GM18526 (cell line): Measurements from ENCODE around the gene TEX261.

Source experiments
- POLR2A ChIP-seq: IDR thresholded peaks from 3 replicates; pipeline ENCODE4 v1.6.1; 2011; ENCODE audit not compliant: insufficient read length; ENCODE audit errors: extremely low read depth

The TEX261 gene

DNA sequence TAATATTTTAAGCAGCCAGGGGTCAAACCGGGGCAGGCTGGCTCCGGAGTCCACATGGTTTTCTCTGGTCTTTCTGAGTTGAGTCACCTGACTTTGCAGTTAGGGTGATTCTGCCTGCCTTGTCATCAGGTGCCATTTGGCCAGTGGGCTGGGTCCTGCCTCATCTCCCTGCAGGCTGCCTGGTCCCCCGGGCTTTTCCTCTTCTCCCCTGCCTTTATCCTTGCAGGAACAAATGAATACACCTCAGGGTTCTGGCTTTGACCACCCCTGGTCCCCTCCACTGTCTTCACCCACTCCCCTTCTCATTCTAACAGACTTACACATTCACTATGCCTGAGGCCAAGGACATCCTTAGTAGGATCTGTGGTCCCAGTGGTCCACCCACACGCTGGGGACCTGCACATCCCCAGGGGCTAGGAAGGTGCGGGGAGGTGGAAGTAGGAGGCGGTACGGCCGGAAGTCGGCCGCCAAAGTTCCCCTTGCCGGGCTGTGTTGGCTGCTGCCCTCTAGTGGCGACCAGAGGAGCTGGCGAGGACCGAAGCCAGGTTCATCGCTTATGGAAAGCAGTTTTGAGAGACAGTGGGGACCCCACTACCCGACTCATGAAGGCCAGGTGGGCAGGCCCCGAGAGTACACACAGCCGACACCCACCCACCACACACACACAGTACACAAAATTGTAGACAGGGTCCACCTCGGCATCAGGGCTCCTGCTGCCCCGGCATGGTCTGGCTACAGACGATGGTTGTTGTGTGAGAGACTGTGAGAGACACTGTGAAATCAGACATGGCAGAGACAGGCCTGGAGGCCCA is 6.3 kb upstream of the TEX261 start:
- TF ChIP-seq POLR2A = peak; percentile 48

DNA sequence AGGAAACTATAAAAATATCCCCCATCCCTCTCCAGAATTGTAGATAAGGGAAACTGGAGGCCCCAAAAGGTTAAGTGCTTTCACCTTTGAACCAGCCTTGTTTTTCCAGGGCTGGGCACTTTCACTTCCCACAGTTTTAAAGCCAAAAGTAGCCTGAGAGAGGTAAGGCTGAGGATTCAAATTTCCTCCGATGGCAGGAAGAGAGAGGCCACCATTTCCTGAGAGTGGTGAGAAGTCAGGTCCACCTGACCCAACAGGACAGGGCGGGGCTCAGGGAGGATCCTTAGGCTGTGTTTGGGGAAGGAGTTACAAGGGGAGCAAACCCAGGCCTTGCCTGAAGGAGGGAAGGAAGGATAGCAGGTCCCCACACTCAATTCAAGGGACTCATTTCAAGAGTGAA is 4.7 kb upstream of the TEX261 start:
- TF ChIP-seq POLR2A = no peak

DNA sequence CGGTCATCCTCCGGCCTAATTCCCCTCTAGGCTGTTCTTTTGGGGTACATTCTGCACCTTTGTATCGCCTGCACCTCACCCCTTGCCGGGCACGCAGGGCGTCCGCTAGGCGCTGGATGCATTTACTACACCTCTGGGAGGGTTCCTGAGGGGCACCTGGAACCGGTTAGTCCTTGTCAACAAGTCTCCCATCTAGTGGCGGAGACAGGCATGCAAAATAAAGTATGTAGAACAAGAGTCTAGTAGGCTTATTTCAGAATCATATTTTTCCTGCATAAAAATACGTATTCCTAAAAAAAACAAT is 705 bp upstream of the TEX261 start:
- TF ChIP-seq POLR2A = no peak

DNA sequence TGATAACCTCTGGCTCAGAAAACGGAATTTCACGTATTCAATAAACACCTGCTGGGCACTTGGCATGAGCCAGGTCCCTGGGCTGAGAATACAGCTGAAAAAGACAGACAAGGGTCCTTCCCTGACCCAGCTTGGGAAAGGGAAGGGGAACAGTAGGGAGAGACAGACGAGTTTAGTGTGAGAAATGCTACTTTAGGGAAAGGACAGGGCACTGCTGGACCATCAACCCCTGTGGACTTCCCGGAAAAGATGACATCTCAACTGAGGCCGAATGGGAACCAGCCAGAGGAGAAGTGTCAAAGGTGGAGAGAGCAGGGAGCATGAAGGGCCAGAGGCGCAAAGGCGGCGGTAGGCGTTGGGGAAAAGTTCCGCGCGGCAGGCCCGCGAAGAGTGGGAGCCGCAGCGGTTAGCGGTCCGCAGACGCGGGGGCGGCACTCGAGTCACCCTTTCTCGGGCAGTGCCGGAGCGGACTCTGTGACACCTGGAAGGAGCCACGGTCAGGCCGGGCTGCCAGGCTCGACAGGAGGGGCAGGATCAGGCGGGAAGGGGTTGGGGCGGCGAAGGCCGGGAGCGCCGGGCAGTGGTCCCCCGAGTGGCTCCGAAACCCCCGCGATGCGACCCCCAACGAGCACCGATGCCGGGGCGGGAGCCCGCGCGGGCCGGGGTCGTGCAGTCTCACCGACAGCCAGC is 519 bp downstream of the TEX261 start:
- TF ChIP-seq POLR2A = no peak

DNA sequence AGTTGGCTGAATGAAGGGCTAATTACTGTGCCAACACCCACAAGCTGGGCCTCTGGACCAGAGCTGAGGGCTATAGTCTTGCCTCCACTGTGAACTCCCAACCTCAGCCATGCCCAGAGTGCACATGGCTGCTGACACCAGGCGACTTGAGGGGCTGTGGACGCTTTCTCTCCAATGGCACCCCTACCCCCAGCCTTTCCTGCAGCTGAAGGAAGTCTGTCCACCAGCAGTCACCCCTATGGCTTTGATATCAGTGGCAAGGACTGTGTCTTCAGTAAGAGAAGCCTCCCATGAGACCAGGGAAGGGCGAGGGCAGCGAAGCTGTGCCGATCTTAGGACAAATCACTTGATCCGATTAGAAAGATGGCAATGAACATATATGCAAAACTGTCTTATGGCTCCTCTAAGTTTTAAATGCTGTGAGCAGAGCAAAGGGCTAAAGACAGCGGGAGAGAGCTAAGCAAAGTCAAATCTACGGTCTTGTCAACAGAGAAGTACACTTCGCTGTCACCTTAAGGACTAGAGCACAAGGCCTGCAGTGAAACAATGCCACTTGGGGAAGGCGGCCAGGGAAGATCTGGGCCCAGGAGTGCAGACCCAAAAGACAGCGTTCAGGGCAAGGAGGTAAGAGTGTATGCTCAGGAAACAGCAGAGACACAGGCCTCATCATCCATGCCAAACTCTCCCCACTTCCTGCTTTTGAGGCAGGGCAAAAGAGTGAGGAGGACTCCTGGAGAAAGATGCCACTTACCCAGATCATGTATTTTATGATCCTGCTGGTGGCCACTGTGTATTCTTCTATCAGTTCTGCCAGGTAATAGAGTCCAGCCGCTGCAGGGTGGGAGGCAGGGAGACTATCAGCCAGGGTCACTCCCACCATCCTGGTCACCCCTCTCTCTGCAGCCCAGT is 1.5 kb downstream of the TEX261 start:
- no peak for TF ChIP-seq POLR2A

DNA sequence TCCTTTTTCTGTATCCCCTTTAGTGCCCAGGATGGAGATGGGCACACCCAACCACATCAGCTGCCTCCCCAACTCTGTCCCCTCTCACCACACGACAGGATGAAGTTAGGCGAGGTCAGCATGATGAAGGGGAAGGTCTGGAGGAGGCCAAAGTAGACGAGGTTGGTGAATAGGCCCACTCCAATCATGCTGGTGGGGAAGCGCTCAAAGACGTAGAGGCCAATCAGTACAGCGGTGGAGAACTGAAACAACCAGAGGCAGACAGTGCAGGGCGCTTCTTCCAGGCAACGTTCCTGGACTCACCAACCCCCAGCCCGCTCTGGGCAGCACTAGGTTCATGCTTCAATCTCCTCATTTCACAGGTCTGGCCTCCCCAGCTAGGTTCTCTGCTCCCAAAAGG is 2.9 kb downstream of the TEX261 start:
- no peak for TF ChIP-seq POLR2A

DNA sequence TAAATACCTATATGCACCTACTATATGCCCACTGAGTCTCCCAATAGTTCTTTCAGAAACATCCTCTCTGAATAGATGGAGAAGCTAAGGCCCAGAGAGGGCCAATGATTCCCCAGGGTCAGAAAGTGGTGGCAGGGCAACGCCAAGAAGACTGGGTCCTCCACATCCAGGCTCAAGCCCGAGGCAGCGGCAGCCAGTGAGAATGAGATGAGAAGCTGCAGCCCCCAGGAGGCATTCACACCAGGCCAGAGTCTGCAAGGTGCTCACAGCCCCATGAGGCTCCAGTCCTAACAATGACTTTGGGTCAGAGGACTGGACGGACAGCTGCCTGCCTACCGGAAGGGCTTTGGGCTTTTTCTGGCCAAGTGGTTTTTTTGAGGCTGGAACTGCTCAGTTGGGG is 3.5 kb downstream of the TEX261 start:
- no peak for TF ChIP-seq POLR2A

DNA sequence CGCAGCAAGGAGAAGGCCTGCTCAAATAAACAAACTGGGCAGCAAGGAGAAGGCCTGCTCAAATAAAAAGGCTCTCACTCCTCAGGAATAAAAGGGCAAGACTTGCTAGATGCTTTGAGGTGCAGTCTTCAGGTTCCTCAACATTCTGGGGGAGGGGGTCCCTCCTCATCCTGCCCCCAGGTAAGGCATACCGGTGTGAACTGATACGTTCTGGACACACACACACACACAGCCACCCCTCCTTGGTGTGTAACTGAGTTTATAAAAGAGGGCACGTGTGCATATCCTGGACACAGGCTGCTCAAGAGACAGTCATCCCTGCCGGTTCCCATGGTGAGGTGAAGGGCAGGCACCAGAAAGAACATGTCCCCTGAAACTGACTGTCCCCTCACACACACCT is 4.5 kb downstream of the TEX261 start:
- no peak for TF ChIP-seq POLR2A

DNA sequence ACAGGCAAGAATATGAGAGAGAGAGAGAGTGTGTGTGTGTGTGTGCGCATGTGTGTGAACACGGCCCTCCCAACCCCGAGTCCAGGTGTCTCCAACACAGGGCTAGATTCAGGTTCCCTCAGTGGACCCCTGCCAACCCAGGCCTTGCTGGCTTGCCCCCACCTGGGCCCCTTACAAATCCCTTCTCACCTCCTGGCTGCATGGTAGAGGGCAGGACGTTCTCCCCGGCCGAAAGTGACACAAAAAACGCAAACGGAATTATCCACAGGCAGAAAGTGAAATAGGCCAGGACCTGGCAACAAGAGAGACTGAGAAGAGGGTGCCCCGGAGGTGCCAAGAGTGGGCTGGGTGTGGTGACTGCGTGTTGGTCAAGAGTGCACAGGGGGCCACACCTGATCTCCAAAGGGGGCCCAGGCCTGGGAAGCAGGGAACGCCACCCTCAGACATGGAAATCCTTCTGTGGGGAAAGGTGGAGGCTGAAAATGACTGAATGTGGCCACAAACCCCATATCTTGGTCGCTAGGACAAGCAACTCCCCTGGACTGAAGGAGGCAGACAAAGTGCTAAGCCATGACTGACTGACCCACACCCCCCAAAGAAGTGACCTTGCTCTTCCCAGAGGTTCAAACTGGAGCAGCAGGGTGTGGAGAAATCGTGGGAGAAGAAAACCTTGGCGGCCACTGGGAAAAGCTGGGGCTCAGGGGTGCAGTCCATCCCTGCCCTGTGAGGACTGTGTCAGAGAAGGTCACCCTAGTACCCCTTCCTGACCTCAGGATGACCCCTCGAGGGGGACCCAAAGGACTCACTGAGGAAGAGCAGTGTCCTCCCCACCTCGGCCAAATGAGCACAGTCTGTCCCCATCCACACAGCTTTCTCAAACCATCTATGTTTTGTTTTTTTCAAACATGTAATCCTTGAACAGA is 5.7 kb downstream of the TEX261 start:
- TF ChIP-seq POLR2A = no peak

DNA sequence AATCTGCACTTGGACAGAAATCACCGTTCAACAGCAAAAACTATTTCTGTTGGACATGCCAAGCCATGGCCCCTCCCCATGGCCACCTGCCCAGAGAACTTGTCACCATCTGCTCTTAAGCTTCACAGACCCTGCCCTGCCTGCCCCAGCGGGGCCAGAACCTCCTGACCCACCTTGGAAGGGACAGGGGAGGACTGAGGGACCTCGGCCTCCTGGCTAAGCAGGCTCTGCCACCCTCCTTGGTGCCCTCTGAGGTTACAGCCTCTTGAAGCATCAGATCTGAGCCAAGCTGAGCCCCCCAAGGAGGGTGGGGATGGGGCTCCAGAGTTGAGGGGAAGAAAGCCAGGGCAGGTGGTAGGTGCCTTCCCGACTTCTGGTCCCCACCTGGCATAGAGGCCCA is 6.5 kb downstream of the TEX261 start:
- no peak for TF ChIP-seq POLR2A

DNA sequence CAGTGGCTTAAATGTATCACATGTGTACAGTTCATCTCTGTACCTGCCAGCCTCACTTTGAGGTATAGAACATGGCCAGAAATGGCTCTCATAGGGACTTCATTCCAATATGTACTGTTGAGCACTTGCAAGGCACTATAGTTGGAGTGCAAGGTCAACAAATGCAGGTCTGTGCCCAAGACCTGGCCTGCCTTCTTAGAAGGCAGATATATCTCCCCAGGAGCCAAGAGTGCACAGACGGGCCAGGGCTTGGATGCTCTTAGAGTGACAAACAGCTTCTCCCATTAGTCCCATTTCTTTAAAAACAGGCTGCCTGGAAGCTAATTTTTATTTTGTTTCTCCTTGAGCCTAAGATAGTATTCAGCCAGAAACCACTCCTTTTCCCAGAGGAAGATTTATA is 7.3 kb downstream of the TEX261 start:
- no peak for TF ChIP-seq POLR2A

DNA sequence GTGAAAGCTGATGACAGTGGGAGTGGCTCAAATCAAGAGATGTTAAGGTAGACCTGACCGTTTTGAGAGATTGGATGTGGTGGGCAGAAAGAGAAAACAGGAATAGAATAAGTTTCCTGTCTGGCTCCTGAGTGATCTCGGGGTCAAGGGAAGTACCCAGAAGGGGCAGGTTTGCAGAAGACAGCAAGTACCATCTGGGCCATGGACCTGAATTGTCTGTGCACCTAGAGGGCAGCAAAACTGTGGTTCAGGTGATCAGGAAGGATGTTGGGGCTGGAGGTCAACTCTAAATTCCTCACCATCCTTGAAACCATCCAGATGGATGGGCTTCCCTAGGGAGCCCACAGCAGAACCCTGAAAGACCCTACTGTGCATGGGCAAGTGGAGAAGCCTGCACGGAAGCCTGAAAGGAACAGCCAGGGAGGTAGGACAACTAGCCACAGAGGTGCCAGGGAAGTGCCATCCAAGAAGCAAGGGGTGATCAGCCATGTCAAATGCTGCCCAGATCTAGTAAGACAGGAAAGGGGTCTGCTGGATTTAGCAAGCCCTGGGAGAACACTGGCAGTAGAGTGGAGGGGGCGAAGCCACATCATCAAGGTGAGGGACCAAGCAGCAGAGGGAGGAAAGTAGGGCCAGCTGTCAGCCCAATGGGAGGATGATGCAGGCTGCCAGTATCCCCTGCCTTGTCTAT is 8.0 kb downstream of the TEX261 start:
- TF ChIP-seq POLR2A = no peak

DNA sequence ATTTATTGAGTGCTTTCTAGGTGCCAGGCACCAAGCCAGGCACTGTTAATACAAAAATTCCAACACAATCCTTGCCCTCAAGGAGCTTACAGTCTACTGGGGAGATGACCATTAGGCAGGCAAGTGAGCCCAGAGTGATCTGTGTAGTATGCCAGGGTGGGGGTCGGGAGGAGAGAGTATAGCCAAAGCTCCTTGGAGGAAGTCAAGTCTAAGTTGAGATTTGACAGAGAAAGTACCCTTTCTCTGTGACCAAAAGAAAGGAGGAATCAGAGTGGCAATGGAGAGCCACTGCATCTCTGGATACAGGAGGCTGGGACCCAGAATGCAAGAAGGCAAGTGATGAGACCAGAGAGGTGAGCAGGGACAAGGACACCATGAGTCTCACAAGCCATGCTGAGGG is 8.7 kb downstream of the TEX261 start:
- TF ChIP-seq POLR2A = no peak

DNA sequence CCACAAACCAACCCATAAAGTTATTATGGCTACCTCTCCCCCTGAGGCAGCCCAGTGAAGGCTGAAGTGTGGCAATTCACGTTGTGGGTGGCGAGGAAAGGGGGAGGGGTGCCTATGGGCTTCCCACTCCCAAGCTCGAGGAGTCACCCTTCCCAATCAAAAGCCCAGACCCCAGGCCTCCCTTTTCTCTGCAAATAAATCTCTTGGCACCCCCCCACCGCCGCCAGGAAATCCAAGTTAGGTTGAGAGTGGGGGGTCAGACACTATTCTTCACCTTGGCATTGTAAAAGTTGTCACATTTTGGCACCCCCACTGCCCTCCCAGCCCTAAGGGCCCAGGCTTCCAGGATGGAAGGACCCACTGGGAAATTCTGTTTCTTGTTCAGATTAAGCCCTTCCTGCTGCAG is 9.4 kb downstream of the TEX261 start:
- TF ChIP-seq POLR2A = no peak
